Measurements from ENCODE around the gene IRF6.

Gene IRF6

GRCh38 chr1:209778102-209778501 lies 27.8 kb downstream of the IRF6 start:
- no peak for TF ChIP-seq CTCF (IDR thresholded peaks at IDR 0.05; ENCODE audit: insufficient read depth, missing control alignments)
- DNase-seq (ENCODE audit: insufficient read length, low spot score) (no peak), FAIRE-seq (no peak)

GRCh38 chr1:209777587-209777986 lies 28.4 kb downstream of the IRF6 start:
- FAIRE-seq = no peak
- no peak for DNase-seq (ENCODE audit: insufficient read length, low spot score)
- TF ChIP-seq CTCF (IDR thresholded peaks at IDR 0.05; ENCODE audit: insufficient read depth, missing control alignments) = no peak

GRCh38 chr1:209775678-209776077 lies 30.3 kb downstream of the IRF6 start:
- FAIRE-seq (no peak), DNase-seq (ENCODE audit: insufficient read length, low spot score) (no peak)
- TF ChIP-seq CTCF (IDR thresholded peaks at IDR 0.05; ENCODE audit: insufficient read depth, missing control alignments) = no peak

GRCh38 chr1:209774592-209774991 lies 31.4 kb downstream of the IRF6 start:
- DNase-seq (ENCODE audit: insufficient read length, low spot score) (no peak), FAIRE-seq (no peak)
- TF ChIP-seq CTCF (IDR thresholded peaks at IDR 0.05; ENCODE audit: insufficient read depth, missing control alignments) = no peak

- DNase-seq (ENCODE audit: insufficient read length, low spot score) (no peak), FAIRE-seq (no peak)
- TF ChIP-seq CTCF (IDR thresholded peaks at IDR 0.05; ENCODE audit: insufficient read depth, missing control alignments) = no peak
Measured at GRCh38 chr1:209772126-209772525, 33.8 kb downstream of the IRF6 start.

- no peak for DNase-seq (ENCODE audit: insufficient read length, low spot score)
- FAIRE-seq = no peak
- TF ChIP-seq CTCF (IDR thresholded peaks at IDR 0.05; ENCODE audit: insufficient read depth, missing control alignments) = no peak
Measured at GRCh38 chr1:209770636-209771415, 35.1 kb downstream of the IRF6 start.

- FAIRE-seq (no peak), DNase-seq (ENCODE audit: insufficient read length, low spot score) (no peak)
- no peak for TF ChIP-seq CTCF (IDR thresholded peaks at IDR 0.05; ENCODE audit: insufficient read depth, missing control alignments)
Measured at GRCh38 chr1:209769971-209770370, 36.0 kb downstream of the IRF6 start.
